GM19193 (cell line): ENCODE measurements around the gene NOXA1.

Experiments
- POLR2A ChIP-seq: IDR thresholded peaks from 4 replicates; pipeline ENCODE4 v1.6.1; 2011; ENCODE audit not compliant: insufficient read depth, insufficient read length; ENCODE audit errors: extremely low read depth

Gene NOXA1

GRCh38 chr9:137429546-137429890 is 6.3 kb downstream of the NOXA1 start:
- TF ChIP-seq POLR2A: no peak

- TF ChIP-seq POLR2A: no peak
Measured at GRCh38 chr9:137429974-137430722, 7.0 kb downstream of the NOXA1 start.

- TF ChIP-seq POLR2A: no peak
Measured at GRCh38 chr9:137430723-137431415, 7.7 kb downstream of the NOXA1 start.

GRCh38 chr9:137431416-137431931 is 8.3 kb downstream of the NOXA1 start:
- TF ChIP-seq POLR2A: no peak

GRCh38 chr9:137432687-137433348 is 9.6 kb downstream of the NOXA1 start:
- TF ChIP-seq POLR2A: no peak

GRCh38 chr9:137433349-137433915 is 10.2 kb downstream of the NOXA1 start:
- no peak for TF ChIP-seq POLR2A

GRCh38 chr9:137433916-137434431 is 10.8 kb downstream of the NOXA1 start:
- TF ChIP-seq POLR2A: no peak

GRCh38 chr9:137434498-137435380 is 11.5 kb downstream of the NOXA1 start:
- TF ChIP-seq POLR2A: no peak

GRCh38 chr9:137435381-137435891 is 12.2 kb downstream of the NOXA1 start:
- TF ChIP-seq POLR2A: no peak

- no peak for TF ChIP-seq POLR2A
Measured at GRCh38 chr9:137435980-137436760, 13.0 kb downstream of the NOXA1 start.

GRCh38 chr9:137436761-137437600 is 13.8 kb downstream of the NOXA1 start:
- TF ChIP-seq POLR2A: no peak

GRCh38 chr9:137437691-137438590 is 14.7 kb downstream of the NOXA1 start:
- TF ChIP-seq POLR2A: no peak
